ENCODE results near the gene TRIM34.
"Not testable (repeated sequence)": the region's sequence is repeated elsewhere in the genome, so short reads cannot be mapped to it uniquely, and the experiment has no call there.

TRIM34 gene

GRCh38 chr11:5622802-5623201 is 2.0 kb upstream of the TRIM34 start:
- no peak for DNase-seq

GRCh38 chr11:5625281-5625680 is 480 bp downstream of the TRIM34 start:
- DNase-seq: no peak

- no peak for DNase-seq
Measured at GRCh38 chr11:5626196-5626595, 1.4 kb downstream of the TRIM34 start.

GRCh38 chr11:5631417-5631816 is 6.6 kb downstream of the TRIM34 start:
- no peak for DNase-seq

GRCh38 chr11:5631969-5632635 is 7.3 kb downstream of the TRIM34 start:
- DNase-seq: no peak

- DNase-seq: no peak
Measured at GRCh38 chr11:5639953-5640352, 15.2 kb downstream of the TRIM34 start.

GRCh38 chr11:5643585-5643984 is 18.8 kb downstream of the TRIM34 start:
- no peak for DNase-seq

- DNase-seq: no peak
Measured at GRCh38 chr11:5646139-5646538, 21.3 kb downstream of the TRIM34 start.

- DNase-seq: no peak
Measured at GRCh38 chr11:5655474-5655873, 30.7 kb downstream of the TRIM34 start.

- not testable (repeated sequence) for DNase-seq
Measured at GRCh38 chr11:5656956-5657355, 32.2 kb downstream of the TRIM34 start.

GRCh38 chr11:5658318-5658717 is 33.5 kb downstream of the TRIM34 start:
- DNase-seq: no peak

- DNase-seq: no peak
Measured at GRCh38 chr11:5663511-5663910, 38.7 kb downstream of the TRIM34 start.

GRCh38 chr11:5665051-5665570 is 40.3 kb downstream of the TRIM34 start:
- no peak for DNase-seq

- no peak for DNase-seq
Measured at GRCh38 chr11:5665746-5666401, 41.1 kb downstream of the TRIM34 start.

- DNase-seq: no peak
Measured at GRCh38 chr11:5666402-5666793, 41.6 kb downstream of the TRIM34 start.

- DNase-seq: no peak
Measured at GRCh38 chr11:5671831-5672230, 47.0 kb downstream of the TRIM34 start.

GRCh38 chr11:5674391-5674790 is 49.6 kb downstream of the TRIM34 start:
- DNase-seq: no peak

GRCh38 chr11:5679811-5680210 is 55.0 kb downstream of the TRIM34 start:
- no peak for DNase-seq

- not testable (repeated sequence) for DNase-seq
Measured at GRCh38 chr11:5682890-5683441, 58.2 kb downstream of the TRIM34 start.

- peak; percentile 54 for DNase-seq
Measured at GRCh38 chr11:5683620-5684019, 58.8 kb downstream of the TRIM34 start.

GRCh38 chr11:5684036-5684645 is 59.3 kb downstream of the TRIM34 start:
- DNase-seq: no peak

GRCh38 chr11:5684646-5685362 is 60.0 kb downstream of the TRIM34 start, which contains the start of gene TRIM5:
TSS of gene TRIM5 (minus strand) at chr11:5685074. CDS start at chr11:5680177, 4,897 bp downstream.
- peak; percentile 85 for DNase-seq

GRCh38 chr11:5686426-5686825 is 61.6 kb downstream of the TRIM34 start:
- no peak for DNase-seq
